Testis (tissue), 3 donors: ENCODE results near the gene ADORA3. TPM values are rescaled to one million over a fixed set of nuclear protein-coding genes. Genes with fewer than 3 reads are reported as not detected.

ENCODE experiments used
- DNase-seq: peaks from one replicate; pipeline ENCODE4 v3.0.0-alpha.2; 2019
- H3K27ac ChIP-seq, 2 donors: fragments of 200-600 bp; sonication (generic); one replicate each; pipeline ENCODE4 v1.5.1; 2019
- H3K27me3 ChIP-seq: fragments of 200-600 bp; sonication (generic); one replicate; pipeline ENCODE4 v1.5.1; 2019
- H3K36me3 ChIP-seq: fragments of 200-600 bp; sonication (generic); one replicate; pipeline ENCODE4 v1.5.1; 2017; ENCODE audit warnings: low read depth; ENCODE audit errors: missing control alignments
- H3K4me1 ChIP-seq: fragments of 200-600 bp; sonication (generic); one replicate; pipeline ENCODE4 v1.5.1; 2019
- H3K4me3 ChIP-seq, 2 donors: fragments of 200-600 bp; sonication (generic); one replicate each; pipeline ENCODE4 v1.5.1; 2017 to 2019
- H3K9me3 ChIP-seq: fragments of 200-600 bp; sonication (generic); one replicate; pipeline ENCODE4 v1.5.1; 2017
- CTCF ChIP-seq, 3 experiments: fragments of 450-650 bp in 2 of 3; fragments of 200-600 bp in 1 of 3; sonication (generic) in 1 of 3; IDR thresholded peaks; one replicate each; pipeline ENCODE4 v1.5.1; 2016 to 2019; ENCODE audit warnings: antibody characterized with exemption in 3 of 3, mild to moderate bottlenecking in 2 of 3, moderate library complexity in 1 of 3
- POLR2A ChIP-seq: fragments of 450-650 bp; IDR thresholded peaks from one replicate; pipeline ENCODE4 v1.6.1; 2017; ENCODE audit warnings: antibody characterized with exemption, mild to moderate bottlenecking, moderate library complexity
- WGBS, 2 donors: methylation state at CpG; one replicate each; pipeline ENCODE4 v1.1.5; 2018; 5-methylcytosine and 5-hydroxymethylcytosine counted together
- intact Hi-C: fragments of 100-400 bp; cut with DNase I; formaldehyde crosslinking; loops from one replicate; pipeline ENCODE4 v1.15.1; 2023; ENCODE audit warnings: low total_unique reads
- polyA plus RNA-seq: library from polyadenylated mRNA; stranded (reverse); fragments of 350-450 nt; fragmentation: Illumina TruSeq; extraction: RNeasy Lipid Tissue Mini Kit (QIAGEN cat#74804); gene quantifications from one replicate; pipeline ENCODE4 v1.2.3, GENCODE V29; 2014; ENCODE audit warnings: low read depth, low replicate concordance; ENCODE audit not compliant: insufficient read depth
- total RNA-seq, 2 donors: library from RNA; depleted of rRNA; stranded (reverse); fragments of >200 nt; gene quantifications; one replicate each; pipeline ENCODE4 v1.2.3, GENCODE V29; 2016

Gene ADORA3
- total and polyA plus RNA-seq, 3 donors from 2014 or later, result 2.5 to 3.8 (median 2.8) TPM

- Histone ChIP-seq H3K4me1 (peaks cover 6% of the 10 kb centered on the region), H3K4me3 (no peak overlapping the region), H3K36me3 (no peaks in the 10 kb centered on the region), H3K27ac (no peak overlapping the region), H3K27me3 (no peaks in the 10 kb centered on the region), H3K9me3 (no peaks in the 10 kb centered on the region)
- WGBS, 2 donors, result 57 to 58% methylated on average over 14 of the region's 14 CpGs
- intact Hi-C loops, result no loop called here
- DNase-seq, result no peak
- no peak for TF ChIP-seq POLR2A
- no peak for TF ChIP-seq CTCF (IDR thresholded peaks at IDR 0.05)
Measured at GRCh38 chr1:111535256-111536191, 32.1 kb upstream of the ADORA3 start.

- intact Hi-C loops, result no loop called here
- 88 to 90% methylated on average over 3 of the region's 3 CpGs for WGBS, 2 donors
- Histone ChIP-seq H3K27me3 (no peaks in the 10 kb centered on the region), H3K4me1 (peaks cover 17% of the 10 kb centered on the region), H3K27ac (no peak overlapping the region), H3K36me3 (no peaks in the 10 kb centered on the region), H3K4me3 (no peak overlapping the region), H3K9me3 (no peaks in the 10 kb centered on the region)
- TF ChIP-seq CTCF (IDR thresholded peaks at IDR 0.05), result no peak
- no peak for TF ChIP-seq POLR2A
- no peak for DNase-seq
Measured at GRCh38 chr1:111520053-111520452, 16.6 kb upstream of the ADORA3 start.

GRCh38 chr1:111517469-111518225, 14.2 kb upstream of the ADORA3 start:
- H3K27me3 ChIP-seq, result no peaks in the 10 kb centered on the region
- TF ChIP-seq CTCF (IDR thresholded peaks at IDR 0.05) (no peak), POLR2A (no peak)
- H3K27ac ChIP-seq, result no peak overlapping the region
- peaks cover 17% of the 10 kb centered on the region for H3K4me1 ChIP-seq
- 84 to 85% methylated on average over 1 of the region's 1 CpG for WGBS, 2 donors
- H3K4me3 ChIP-seq, result no peak overlapping the region
- intact Hi-C loops, result no loop called here
- H3K36me3 ChIP-seq, result no peaks in the 10 kb centered on the region
- DNase-seq, result no peak
- H3K9me3 ChIP-seq, result no peaks in the 10 kb centered on the region

- H3K27ac ChIP-seq, result peak overlapping the region; percentile 26 to 77
- peak overlapping the region; percentile 32 to 47 for H3K4me3 ChIP-seq
- WGBS, 2 donors, result 5 to 10% methylated on average over 11 to 13 of the region's 13 CpGs
- no peaks in the 10 kb centered on the region for H3K27me3 ChIP-seq
- intact Hi-C loops, result no loop called here
- DNase-seq, result peak; percentile 55
- H3K9me3 ChIP-seq, result no peaks in the 10 kb centered on the region
- H3K4me1 ChIP-seq, result peaks cover 17% of the 10 kb centered on the region
- TF ChIP-seq CTCF (IDR thresholded peaks at IDR 0.05) (peak in 2 of 3 experiments; percentile 20 to 23), POLR2A (no peak)
- H3K36me3 ChIP-seq, result no peaks in the 10 kb centered on the region
Measured at GRCh38 chr1:111516005-111516535, 12.6 kb upstream of the ADORA3 start.
